SKM-1 treated with dmso at 0.1 percent for 144 hours (cell line): Measurements from ENCODE around the gene AGO3.

Experiments
- DNase-seq: peaks from one replicate; lab custom pipeline; 2025; ENCODE audit not compliant: unreplicated experiment; lab: John Stamatoyannopoulos, UW

The AGO3 gene

DNA sequence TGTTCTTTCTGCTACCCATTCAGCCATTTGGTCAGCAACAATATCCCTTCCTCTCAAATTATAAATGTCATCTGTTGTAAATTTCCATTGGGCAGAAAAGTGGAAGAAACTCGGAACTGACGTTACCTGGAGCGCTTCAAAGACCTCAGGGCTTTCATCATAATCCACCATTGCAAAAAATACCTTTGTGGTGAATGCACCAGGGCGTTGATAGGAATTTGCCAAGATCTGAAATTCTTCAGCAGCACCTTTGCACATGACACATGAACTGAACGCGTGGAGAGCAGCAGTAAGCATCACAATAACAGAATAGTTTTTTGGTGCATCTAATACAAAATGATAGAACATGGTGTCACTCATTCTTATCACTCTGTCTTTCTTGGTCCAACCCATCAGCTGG, 149.9 kb downstream of the AGO3 start:
- DNase-seq, result no peak

DNA sequence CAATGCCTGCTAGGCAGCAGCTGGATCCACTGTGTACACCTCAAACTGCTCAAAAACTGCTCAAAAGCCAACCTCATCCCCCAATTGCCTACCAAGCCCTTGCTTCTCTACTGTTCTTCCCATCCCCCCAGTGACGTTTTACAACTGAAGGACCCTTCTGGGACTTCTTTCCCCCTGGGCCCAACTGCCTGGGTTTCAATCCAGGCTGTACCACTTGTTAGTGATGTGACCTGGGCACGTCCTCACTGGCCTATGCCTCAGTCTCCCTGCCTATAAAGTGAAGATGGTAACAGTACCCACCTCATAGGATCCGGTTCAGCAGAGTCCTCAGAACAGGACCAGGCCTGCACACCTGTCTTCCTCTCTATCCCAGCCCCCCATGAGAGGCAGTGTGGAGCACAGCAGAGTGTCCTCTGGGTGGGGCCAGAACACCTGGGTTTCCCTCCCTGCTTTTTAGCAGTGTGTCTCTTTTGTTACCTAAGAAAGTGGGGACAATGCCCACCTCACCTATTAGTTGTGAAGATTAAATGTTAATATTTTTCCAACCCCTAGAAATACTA, 151.1 kb downstream of the AGO3 start:
- no peak for DNase-seq

DNA sequence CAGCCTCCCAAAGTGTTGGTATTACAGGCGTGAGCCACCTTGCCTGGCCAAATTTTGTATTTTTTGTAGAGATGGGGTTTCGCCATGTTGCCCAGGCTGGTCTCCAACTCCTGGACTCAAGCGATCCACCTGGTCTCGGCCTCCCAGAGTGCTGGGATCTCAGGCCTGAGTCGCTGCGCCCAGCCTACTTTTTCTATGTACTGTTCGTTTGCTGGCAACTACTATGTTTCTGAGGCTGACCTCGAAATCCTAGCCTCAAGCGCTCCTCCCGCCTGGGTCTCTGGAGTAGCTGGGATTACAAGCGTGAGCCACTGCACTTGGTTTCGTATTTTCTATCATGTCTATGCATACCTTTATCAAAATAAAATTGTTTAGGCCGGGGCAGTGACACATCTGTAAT, 152.3 kb downstream of the AGO3 start:
- no peak for DNase-seq

DNA sequence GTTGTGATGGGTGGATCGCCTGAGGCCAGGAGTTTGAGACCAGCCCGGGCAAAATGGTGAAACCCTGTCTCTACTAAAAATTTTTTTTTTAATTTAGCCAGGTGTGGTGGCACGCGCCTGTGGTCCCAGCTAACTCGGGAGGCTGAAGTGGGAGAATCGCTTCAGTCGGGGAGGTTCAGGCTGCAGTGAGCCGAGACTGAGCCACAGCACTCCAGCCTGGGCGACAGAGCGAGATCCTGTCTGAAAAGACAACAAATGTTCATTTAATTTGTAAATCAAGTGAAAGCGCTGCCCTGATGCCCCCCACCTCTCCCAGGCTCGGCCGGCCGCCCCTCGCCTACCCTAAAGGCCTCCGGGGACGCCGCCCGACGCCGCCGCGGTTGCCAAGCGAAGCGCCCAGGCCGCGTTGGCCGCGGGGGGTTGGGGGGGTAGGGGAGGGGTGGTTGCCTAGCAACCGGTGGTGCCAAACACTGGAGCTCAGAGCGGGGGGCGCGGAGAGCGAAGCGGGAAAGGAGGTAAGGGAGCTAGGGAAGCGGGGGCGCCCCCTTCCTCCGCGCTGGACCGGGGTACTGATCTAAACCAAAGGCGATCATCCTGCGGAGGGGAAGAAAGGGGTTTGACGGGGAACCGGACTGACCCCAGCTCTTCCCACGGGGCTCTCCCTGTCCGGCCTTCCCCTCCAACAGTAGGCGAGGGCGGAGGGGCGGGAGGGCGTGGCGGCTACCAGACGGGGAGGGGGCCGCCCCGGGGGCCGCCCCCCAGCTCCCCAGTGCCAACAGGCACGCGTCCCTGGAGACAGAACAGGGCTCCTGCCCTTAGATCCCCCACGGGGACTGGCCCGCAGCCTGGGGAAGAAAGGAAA, 153.0 kb downstream of the AGO3 start, which contains the start of gene TEKT2:
Gene TEKT2, plus strand, starts transcription at position 460 of the 862 bp plus-strand sequence. CDS start 828 bp downstream, outside the sequence.
- no peak for DNase-seq

DNA sequence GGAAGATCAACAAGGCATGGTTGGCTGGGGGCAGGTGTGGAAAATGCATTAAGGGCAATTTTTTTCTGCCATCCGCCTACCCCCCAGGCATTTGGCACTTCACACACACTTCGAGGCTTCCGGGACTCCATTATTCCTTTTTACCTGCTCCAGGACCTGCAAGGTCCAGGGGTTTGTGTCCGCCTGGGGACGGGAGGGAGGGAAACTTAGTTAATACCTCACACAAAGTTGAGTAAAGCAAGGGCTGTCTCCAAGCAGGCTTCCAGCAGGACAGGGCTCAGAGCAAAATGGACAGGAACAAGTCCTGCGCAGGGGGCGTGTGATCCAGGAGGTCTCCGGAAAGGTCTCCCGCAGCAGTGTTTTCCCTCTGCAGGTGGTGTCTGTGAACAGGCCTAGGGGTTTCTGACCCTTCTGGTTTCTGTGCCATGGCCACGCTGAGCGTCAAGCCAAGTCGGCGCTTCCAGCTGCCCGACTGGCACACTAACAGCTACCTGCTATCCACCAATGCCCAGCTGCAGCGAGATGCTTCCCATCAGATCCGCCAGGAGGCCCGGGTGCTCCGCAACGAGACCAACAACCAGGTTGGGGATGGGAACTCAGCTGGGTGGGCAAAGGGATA, 153.7 kb downstream of the AGO3 start:
- no peak for DNase-seq

DNA sequence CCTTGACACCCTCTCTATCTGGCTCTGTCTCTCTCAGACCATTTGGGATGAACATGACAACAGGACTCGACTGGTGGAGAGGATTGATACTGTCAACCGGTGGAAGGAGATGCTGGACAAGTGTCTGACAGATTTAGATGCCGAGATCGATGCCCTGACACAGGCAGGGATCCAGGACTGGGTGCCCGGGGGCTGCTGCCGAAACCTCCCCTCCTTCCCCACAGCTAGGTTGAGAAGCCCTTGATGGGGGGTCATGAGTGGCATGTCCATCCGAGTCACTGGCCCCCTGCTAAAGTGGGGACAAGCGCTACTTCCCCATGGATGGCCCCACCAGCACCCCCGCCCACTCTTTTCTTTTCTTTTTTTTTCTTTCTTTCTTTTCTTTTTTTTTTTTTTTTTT, 154.2 kb downstream of the AGO3 start:
- DNase-seq, result no peak

DNA sequence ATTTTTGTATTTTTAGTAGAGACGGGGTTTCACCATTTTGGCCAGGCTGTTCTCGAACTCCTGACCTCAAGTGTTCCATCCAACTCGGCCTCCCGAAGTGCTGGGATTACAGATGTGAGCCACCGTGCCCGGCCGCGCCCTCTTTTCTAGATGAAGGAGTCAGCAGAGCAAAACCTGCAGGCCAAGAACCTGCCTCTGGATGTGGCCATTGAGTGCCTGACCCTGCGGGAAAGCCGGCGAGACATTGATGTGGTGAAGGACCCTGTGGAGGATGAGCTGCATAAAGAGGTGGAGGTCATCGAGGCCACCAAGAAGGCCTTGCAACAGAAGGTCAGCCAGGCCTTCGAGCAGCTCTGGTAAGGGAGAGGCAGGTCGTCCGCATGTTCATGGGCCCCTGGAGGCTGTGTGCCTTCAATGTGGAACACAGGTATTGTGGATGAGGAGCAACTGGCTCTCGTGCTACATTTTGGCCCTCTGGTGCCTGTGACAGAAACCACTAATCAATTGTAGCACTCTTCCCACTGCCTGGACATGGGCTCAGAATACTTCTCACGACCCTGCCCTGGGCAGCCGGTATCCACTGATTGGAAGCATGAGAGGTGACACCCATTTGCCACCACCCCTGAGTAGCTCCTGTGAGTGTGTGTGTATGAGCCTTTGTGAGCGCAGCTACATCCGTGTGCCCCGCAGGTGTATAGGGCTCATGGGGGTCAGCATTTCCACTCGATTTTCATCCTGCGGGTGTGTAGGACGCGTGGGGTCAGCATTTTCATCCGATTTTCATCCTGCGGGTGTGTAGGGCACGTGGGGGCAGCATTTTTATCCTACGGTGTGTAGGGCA, 155.0 kb downstream of the AGO3 start:
- no peak for DNase-seq

DNA sequence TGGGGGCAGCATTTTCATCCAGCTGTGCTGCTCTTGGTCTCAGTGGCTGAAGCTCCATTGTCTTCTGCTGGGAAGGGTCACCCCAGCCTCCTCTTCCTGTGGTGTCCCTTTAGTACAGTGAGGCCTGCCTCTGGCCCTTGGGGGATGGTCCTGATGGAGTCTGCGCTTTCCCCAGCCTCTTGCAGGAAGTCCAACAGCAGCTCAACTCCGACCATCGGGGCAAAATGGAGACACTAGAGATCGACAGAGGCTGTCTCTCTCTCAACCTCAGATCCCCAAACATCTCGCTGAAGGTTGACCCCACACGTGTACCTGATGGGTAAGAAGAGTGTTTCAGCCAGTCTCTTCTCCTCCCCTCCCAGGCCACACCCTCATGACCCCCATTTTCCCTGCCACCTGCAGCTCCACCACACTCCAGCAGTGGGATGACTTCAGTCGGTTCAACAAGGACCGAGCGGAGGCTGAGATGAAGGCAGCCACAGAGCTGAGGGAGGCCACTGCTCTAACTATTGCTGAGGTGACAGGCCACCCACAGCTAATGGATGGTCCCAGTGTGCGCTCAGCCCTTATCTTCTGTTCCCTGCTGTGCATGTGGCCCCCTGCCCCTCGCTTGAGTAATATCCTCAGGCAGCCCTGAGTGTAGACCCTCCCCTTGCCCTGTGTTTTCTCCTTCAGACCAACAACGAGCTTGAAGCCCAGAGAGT, 155.8 kb downstream of the AGO3 start:
- DNase-seq, result no peak

DNA sequence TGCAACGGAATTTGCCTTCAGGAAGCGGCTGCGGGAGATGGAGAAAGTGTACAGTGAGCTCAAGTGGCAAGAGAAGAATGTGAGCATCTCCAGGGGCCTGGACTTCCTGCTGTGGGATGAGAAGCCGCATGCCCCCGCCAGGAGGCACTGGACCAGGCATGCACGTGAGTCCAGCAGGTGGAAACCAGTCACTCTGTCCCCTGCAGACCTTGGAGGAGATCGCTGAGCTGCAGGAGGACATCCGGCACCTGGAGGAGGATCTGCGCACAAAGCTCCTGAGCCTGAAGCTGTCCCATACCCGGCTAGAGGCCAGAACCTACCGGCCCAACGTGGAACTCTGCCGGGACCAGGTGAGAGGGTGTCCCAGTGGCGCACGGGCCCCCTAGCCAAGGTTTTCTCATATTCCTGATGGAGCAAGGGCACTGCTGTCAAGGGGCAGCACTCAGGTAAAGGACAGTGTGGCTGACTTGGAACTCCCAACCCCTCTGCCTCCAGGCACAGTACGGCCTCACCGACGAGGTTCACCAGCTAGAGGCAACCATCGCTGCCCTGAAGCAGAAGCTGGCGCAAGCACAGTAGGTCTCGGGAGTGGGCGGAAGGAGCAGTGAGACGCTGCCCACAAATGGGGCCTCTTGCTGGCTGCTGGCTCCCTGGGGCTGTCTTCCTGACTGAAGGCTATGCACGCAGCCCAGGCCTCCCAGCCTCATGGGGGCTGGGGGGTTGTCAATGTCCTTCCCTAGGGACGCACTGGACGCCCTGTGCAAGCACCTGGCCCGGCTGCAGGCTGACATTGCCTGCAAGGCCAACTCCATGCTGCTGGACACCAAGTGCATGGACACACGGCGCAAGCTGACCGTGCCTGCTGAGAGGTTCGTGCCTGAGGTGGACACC, 156.6 kb downstream of the AGO3 start:
- DNase-seq, result no peak

DNA sequence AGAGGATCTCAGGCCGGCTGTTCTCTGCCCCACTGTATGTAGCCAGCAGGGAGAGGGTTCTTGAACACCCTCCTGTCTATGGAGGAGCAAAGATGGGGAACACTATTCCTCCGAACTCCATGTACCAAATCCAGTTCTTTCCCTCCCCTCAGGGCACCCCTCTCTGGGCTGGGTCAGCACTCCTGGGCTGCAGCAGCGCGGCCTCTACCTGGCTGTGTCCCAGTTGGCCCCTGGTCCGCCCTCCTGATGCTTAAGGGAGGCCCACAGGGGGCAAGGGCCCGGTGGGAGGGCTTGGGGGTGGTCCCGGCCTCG, 157.3 kb downstream of the AGO3 start:
- DNase-seq, result no peak

DNA sequence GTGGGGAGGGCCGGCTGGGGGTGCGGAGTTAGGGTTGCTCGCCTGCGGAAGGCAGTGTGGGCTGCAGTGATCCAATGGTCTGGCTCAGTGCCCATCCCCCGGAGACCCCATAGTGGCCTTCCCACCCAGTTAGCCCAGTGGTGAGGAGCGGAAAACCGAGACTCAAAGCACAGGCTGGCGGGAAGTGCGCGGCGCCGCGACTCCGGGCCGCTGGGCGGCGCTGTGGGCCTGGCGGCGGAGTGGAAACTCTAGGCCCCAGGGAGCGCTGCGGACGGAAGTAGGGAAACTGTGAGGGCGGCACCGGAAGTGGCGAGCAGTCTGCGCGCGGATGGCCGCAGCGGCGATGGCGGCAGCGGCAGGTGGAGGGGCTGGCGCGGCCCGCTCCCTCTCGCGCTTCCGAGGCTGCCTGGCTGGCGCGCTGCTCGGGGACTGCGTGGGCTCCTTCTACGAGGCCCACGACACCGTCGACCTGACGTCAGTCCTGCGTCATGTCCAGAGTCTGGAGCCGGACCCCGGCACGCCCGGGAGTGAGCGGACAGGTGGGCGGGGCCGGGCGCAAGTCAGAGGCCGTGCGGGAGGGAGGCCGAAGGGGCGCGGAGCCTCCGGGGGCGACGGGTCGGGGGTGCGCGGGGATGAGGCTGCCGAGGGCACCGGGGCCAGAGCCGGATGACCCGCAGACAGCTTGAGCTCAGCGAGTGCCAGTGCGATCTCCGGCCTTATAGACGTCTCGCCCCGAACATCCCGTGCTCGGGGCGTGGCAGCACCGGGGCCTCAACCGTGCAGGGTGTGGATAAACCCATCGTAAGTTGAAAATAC, 157.9 kb downstream of the AGO3 start, which contains the start of gene ADPRS:
Gene ADPRS, plus strand, starts transcription at position 316 of the 816 bp plus-strand sequence. Its CDS starts 13 bp downstream, at position 329.
- peak; percentile 88 for DNase-seq

DNA sequence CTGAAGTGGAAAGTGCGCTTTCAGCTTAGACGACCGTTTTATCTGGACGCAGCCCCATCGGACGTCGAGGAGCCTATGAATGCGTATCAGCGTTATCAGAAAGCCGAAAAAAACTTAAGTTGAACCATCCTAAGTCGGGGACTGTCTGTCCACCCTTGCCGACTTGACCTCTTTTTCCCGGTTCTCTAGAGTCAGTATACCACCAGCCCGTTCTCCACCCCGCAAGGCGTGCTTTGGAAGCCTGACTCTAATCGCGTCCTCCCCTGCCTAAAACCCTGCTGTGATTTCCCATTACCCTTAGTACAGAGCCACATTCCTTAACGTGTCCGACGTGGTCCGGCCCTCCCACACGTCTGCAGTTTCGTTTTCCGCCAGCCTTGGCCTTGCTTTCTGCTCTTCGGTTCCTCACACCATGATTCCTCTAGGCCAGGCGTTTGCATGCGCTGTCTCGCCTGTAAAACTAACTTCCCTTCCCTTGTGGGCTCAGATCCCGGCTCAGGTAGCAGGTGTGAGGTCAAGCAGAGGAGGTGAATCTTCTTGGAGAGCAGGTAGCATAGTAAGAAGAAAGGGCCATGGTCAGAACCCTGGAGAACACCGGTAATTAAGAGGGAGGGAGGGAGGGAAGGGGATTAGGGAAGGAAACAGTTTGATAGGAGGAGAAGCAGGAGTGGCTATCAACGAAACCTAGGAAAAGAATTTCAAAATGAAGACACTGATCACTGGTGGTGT, 158.7 kb downstream of the AGO3 start:
- DNase-seq, result no peak

DNA sequence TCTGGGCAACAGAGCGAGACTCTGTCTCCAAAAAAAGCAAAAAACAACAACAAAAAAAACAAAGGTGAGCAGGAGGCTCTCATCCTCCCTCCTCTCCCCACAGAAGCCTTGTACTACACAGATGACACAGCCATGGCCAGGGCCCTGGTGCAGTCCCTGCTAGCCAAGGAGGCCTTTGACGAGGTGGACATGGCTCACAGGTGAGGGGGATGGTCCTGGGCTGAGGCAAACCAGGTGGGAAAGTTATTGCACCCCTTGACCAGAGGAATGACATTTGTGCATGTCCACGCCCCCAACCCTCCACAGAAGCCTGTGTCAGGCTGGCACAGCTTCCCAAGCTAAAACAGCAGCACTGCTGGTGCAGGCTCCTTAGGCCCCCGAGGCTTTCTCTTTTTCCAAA, 160.2 kb downstream of the AGO3 start:
- no peak for DNase-seq

DNA sequence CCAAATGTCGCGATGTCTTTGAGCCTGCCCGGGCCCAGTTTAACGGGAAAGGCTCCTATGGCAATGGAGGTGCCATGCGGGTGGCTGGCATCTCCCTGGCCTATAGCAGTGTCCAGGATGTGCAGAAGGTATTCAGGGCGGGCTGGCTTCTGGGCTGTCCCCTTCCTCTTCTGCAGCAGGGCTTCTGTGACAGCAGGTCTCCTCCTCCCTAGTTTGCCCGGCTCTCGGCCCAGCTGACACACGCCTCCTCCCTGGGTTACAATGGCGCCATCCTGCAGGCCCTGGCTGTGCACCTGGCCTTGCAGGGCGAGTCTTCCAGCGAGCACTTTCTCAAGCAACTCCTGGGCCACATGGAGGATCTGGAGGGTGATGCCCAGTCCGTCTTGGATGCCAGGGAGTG, 160.8 kb downstream of the AGO3 start:
- no peak for DNase-seq

DNA sequence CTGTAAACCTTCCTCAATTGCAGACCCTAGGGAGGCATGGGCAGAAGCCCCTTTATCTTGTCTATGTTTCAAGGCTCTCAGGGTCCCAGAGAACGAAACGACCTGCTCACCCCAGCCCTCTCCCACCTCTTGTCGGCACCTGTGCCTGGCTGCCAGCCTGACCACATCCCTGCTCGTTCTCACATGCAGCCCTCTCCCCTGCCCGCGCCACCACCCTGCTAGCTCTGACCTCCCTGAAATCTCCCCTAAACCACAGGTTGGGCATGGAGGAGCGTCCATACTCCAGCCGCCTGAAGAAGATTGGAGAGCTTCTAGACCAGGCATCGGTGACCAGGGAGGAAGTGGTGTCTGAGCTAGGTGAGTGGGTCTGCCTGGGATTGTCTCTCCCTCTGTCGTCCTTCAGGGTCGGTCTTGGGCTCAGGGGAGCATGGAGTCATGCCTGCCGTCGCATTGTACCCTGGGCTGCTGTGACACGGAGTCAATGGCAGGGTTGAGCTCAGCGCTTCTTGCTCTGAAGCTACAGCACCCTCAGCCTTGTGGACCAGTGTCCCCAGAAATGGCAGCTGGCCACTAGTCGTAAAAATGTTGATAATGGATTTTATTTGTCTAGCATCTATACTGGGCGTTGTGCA, 161.4 kb downstream of the AGO3 start:
- peak; percentile 63 for DNase-seq

DNA sequence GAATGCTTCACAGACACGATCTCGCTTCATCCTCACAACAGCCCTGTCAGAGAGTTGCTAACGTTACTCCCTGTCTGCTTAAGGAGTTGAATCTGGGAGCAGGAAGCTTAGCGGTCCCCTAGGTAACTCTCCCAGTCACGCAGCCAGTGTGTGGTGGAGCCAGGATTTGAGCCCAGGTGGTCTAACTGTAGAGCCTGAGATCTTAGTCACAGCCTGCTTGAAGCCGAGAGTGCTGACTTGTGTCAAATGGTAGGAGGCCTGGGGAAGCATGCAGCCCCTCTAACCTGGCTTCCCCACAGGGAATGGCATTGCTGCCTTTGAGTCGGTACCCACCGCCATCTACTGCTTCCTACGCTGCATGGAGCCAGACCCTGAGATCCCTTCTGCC, 161.9 kb downstream of the AGO3 start:
- DNase-seq, result no peak

DNA sequence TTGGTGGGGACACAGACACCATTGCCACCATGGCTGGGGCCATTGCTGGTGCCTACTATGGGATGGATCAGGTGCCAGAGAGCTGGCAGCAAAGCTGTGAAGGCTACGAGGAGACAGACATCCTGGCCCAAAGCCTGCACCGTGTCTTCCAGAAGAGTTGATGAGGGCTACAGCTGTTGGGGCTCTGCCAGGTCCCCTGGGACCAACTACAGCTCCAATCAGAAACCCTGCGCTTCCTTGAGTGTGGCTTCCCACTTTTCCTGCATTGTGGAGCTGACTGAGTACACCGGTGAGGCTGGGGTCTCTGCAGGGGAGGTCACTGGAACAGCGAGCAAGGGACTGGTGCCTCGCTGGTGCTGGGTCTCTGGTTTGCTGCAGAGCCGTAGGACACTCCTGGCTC, 162.3 kb downstream of the AGO3 start:
- DNase-seq, result no peak

DNA sequence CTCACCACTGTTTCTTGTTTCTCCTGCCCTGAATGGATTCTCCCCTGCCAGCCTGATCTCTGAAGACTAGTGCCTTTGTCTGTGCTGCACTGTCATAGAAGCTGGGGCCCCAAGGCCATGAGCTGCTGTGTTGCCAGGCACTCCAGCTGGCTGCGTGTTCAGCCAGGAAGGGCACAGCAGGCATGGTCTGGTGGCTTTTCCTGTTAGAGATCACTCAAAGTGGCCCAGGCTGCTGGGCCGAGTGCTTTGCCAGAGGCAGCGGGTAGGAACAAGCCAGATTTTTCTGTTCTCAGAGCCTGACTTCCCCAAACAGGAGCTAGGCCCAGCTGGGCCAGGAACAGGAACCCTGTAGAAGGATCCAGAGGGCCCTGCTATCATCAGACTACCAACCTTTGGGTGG, 163.0 kb downstream of the AGO3 start:
- DNase-seq, result no peak
